ENCODE data around the gene MROH2A.

- TF ChIP-seq EZH2phosphoT487 (IDR thresholded peaks at IDR 0.05; ENCODE audit: borderline replicate concordance) (no peak), CTCF (conservative IDR thresholded peaks at IDR 0.05; ENCODE audit: low read length) (no peak)
Measured at GRCh38 chr2:233807966-233808935, 30.1 kb downstream of the MROH2A start.
